Stimulated activated CD4-positive, alpha-beta T cell treated with anti-CD3 and anti-CD28 coated beads, Interleukin-12 subunit alpha, Interleukin-12 subunit beta, amount 100 ng/mL, for 4 hours (primary cell): ENCODE data around the gene IZUMO1R.
"Not testable (repeated sequence)": the region's sequence is repeated elsewhere in the genome, so short reads cannot be mapped to it uniquely, and the experiment has no call there.

ENCODE experiments used
- DNase-seq: peaks from one replicate; pipeline ENCODE4 v3.0.0-alpha.2; 2020

IZUMO1R gene

DNA sequence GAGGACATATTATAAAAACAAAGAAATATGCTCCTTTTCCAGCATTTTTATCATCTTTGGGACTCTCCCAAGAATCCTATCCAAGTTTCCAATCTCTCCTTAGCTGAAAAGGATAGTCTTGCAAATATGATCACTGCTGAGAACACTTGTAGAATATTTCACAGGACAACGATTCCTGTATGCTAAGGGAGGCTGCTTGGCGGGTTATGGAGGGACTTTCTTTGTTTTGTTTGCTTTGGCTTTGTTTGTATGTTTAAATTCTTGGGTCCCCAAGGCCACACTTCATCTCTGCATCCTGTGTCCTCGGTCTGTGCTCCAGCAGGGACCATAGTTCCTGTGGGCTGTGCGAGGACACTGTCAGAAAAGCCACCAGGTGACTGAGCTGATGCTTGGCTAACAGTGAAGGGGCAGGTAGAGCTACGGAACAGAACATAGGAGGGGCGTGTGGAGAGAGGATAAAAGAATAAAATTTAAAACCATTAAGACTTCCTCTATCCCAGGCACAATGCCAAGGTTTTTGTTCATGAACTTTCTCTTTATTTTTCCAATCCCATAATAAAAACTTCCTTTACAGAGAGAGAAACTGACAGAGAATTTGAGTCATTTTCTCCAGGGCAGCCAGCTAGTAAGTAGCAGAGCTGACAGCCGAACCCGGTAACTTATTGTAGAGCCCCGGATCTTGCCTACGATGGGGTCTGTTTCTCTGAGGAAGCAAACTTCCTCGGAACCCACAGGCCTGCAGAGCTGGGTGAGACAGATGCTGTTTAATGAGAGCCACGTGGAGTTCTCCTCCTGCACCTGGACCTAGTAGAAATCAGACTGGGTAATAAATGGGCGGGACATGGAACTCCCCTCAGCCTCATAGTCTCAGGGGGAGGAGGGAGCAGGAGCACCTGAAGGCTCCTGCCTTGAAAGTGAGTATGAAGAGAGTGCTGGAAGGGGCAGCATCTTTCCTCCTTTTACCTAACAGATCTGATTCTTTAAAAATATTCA lies at the start of gene IZUMO1R:
TSS of gene IZUMO1R (plus strand) at position 615 of the 993 bp plus-strand sequence. CDS start 1,057 bp downstream, outside the sequence.
- no peak for DNase-seq

- no peak for DNase-seq
Measured at GRCh38 chr11:94271885-94272372, 32.5 kb upstream of the IZUMO1R start.

DNA sequence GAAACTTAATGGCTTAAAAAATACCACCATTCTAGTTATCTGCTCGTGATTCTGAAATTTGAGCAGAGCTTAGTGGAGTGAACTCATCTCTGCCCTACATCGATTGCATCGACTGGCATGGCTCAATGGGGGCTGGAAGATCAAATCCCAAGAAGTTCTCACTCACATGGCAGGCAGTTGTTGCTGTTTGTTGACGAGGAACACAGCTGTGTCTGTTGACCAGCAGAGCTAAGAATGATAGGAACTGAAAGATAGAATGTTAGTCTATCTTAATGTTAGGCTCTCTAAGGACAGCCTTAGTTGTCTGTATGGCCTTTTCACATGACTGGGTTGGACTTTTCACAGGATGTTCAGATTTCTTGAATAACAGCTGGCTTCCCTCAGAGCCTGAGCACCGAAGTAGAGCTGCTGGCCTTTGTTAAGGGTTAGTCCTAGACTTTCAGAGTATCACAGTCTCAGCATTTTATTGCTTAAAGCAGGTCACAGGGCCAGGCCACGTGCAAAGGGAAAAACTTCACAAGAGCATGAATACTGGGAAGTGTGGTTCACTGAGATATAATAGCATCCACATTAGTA lies 31.6 kb upstream of the IZUMO1R start:
- DNase-seq = no peak

DNA sequence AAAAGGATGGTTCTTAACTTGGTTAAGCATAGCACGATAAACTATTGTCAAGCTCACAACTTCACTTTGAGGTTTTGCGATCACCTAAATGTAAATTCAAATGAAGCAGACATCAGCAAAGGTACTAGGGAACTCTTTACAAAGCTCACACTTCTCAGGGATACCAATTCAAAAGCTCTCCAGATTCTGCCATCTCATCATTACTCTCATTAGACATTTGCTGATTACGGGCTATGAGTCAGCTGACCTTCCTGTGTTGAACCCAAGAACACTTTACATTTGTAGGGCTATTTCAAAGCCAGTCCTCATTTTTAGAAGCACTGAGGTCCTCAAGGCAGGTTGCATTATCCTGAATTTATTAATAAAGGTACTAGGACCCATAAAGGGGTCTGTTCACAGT lies 28.4 kb upstream of the IZUMO1R start:
- DNase-seq = no peak

DNA sequence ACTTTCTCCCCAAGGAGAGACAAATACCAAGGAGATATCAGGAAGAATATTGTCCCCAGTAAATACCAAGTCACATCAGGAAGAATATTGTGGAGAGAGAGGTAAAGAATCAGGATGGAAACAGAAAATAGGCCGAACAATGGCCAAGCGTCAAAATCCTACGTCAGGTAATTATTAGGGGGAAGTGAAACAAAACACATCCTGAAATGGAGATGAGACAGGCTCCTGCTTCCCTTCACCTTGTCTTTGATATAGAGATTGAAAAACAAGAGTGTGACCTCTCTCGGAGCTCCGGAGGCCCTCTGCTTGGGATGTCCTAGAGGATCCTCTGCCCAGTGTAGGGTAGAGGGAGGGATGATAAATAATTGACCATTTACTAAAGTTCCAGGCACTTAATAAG lies 27.4 kb upstream of the IZUMO1R start:
- no peak for DNase-seq

DNA sequence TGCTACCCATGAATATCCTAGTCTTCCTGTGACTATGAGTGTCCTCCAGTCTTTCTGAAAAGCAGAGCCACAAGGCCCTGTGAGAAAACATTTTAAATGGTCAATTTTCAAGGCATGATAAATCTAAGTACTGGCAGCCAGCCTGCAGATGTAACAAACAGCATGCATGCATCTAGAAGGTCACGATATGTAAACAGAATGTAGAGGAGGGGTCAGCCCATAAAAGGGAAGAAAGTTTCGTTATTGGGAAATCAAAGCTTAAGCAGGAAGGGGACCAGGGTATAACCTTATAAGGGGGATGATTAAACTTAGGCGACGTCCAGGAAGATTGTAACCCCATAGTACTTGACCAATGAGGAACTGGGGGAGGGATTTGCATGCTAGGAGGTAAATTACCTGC lies 26.2 kb upstream of the IZUMO1R start:
- not testable (repeated sequence) for DNase-seq

- no peak for DNase-seq
Measured at GRCh38 chr11:94279996-94280395, 24.4 kb upstream of the IZUMO1R start.

- no peak for DNase-seq
Measured at GRCh38 chr11:94281324-94281723, 23.1 kb upstream of the IZUMO1R start.

- no peak for DNase-seq
Measured at GRCh38 chr11:94283678-94284077, 20.7 kb upstream of the IZUMO1R start.

GRCh38 chr11:94295534-94295933 lies 8.8 kb upstream of the IZUMO1R start:
- DNase-seq = no peak

DNA sequence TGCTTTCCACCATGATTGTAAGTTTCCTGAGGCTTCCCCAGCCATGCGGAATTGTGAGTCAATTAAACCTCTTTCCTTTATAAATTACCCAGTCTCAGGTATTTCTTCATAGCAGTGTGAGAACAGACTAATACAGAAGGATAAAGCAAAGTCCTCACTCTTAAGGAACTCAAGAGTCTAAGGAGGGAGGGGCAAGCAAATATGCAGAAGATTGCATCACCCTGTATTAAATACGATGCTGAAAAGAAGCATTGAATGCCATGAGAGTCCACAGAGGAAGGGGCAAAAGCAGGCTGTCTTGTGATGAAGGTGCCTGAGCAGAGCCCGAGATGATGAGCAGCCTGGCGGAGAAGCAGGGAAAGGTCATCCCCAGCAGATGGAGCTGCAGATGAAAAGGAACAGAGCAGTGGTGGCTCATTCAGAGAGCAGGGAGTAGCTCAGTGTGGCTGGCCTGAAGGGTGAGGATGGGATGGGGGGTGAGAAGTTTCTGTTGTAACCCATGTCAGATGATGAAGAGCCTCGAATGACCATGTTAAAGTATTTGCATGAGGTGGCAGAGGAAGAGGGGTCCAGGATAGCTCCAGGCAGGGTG lies 6.3 kb upstream of the IZUMO1R start:
- no peak for DNase-seq

DNA sequence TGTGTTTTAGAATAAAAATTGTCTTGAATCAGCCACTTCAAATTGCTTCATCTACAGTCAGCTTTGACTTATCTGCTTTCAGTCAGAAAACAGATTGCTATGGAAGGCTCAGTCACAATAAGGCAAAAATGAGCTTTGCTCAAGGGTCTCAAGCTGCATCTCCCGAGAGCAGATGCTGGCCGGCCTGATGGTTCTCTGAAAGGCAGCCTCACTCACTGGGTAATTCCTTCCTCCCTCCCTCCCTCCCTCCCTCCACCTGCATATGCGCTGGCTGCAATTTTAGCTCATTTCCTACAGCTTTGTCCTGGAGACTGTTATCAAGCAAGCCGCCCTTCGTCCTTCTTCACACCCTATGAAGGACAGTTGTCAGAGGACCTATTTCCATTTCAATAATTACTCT lies 1.6 kb upstream of the IZUMO1R start:
- DNase-seq = no peak

DNA sequence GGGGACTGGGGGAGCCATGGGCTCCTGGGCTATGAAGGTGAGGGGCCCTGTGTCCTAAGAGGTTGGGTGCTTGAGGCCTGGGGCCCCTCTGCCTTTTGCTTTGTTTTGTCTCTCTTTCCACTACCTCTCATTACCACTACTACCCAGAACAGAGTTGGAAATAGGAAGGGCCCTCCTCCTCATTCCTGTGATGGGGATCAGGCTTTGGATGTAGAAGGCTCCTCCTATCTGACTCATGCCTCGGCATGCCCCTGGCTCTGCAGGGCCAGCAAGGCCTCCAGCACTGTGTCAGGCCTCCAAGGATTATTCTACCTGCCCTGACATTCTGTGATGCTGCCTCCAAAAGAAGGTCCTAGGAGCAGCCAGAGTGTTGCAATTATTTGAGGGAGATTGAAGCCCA lies 766 bp downstream of the IZUMO1R start:
- no peak for DNase-seq

GRCh38 chr11:94307101-94307791 lies 2.9 kb downstream of the IZUMO1R start:
- DNase-seq = no peak

DNA sequence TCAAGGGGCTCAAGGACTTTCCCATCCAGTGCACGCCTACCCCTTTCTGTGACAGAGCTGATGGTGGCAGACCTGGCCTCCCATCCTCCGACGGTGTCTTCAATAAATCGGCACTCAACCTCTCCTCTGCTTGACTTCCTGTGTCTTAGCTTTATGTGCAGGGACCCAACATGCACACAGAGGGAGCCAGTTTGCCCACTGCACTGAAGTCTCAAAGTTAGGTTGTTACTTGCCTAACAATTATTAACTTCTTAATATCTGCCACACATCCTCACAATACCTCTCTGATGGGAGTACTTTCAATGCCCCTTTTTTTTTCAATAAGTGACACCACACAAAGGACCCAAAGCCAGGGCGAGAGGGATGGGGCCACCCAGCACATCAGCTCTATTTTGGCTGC lies 3.6 kb downstream of the IZUMO1R start:
- no peak for DNase-seq

GRCh38 chr11:94309757-94310156 lies 5.4 kb downstream of the IZUMO1R start:
- DNase-seq = no peak

DNA sequence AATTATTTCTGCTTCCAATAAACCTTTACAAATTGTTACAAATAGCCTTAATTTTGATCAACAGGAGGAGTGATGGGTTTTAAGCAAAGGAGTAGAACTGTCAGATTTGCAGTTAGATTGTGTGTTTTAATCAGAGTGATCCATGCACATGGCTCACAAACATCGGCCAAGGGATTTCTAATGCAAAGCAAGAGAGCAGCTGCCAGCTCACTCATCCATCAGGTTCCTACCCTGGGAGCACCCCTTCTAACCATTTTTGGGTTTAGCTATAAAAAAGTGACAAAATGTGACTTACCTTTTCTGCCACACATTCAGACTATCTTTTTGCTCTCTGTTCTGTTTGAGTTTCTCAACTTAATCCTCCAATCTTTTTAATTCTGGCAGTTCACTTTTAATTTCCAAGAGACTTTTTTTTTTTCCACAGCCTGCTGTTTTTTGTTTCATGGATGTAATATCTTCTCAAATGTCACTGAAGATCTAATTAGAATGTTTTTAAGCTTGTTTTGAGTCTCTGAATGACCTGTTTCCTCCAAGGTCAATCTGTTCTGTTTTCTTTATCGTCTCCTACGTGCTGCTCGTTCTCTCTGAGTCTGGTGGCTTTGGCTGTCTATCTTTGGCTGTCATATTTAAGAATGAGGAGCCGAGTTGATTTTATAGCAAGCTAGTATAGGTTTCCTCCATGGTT lies 6.0 kb downstream of the IZUMO1R start:
- no peak for DNase-seq

- no peak for DNase-seq
Measured at GRCh38 chr11:94312339-94312738, 8.0 kb downstream of the IZUMO1R start.

- no peak for DNase-seq
Measured at GRCh38 chr11:94314064-94314463, 9.7 kb downstream of the IZUMO1R start.

GRCh38 chr11:94315664-94316063 lies 11.3 kb downstream of the IZUMO1R start:
- no peak for DNase-seq

DNA sequence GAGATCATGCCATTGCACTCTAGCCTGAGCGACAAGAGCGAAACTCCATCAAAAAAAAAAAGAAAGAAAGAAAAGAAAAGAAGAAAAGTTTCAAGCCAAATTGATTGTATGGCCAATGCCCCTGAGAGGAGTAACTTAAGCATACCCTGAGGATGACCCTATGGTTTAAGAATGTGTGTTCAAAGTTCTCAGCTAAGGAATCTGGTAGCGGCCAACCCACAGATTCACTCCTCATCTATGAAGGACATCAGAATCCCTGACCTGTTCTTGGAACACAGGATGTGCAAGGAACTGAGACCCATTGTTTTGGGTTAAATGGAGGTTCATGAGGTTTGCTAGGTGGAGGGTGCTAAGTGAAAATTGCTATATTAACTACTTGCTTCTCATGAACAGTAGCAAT lies 18.1 kb downstream of the IZUMO1R start:
- no peak for DNase-seq

- peak; percentile 23 for DNase-seq
Measured at GRCh38 chr11:94325681-94326080, 21.3 kb downstream of the IZUMO1R start.
